Effector memory CD4-positive, alpha-beta T cell (primary cell): ENCODE measurements around the gene TMEM208.

Experiments used
- DNase-seq, 3 donors: peaks; one replicate each; pipeline ENCODE4 v3.0.0-alpha.2; 2020
- H3K27ac ChIP-seq: 2 replicates; pipeline ENCODE4 v1.7.0; 2013; ENCODE audit warnings: mild to moderate bottlenecking, low read length, moderate library complexity; ENCODE audit not compliant: insufficient read depth, poor library complexity, severe bottlenecking
- H3K27me3 ChIP-seq: replicated peaks from 2 replicates; pipeline ENCODE4 v1.7.0; 2013; ENCODE audit warnings: mild to moderate bottlenecking, low read length; ENCODE audit not compliant: insufficient read depth, control insufficient read depth, poor library complexity, severe bottlenecking
- H3K36me3 ChIP-seq: 2 replicates; pipeline ENCODE4 v1.7.0; 2013; ENCODE audit warnings: mild to moderate bottlenecking, low read length, moderate library complexity; ENCODE audit not compliant: control insufficient read depth, insufficient read depth
- H3K4me1 ChIP-seq: 2 replicates; pipeline ENCODE4 v1.7.0; 2013; ENCODE audit warnings: low read length, mild to moderate bottlenecking; ENCODE audit not compliant: control insufficient read depth, insufficient read depth, poor library complexity, severe bottlenecking
- H3K4me3 ChIP-seq: 2 replicates; pipeline ENCODE4 v1.7.0; 2013; ENCODE audit warnings: low read length, low read depth, mild to moderate bottlenecking; ENCODE audit not compliant: insufficient read depth, poor library complexity, severe bottlenecking
- H3K9me3 ChIP-seq: 2 replicates; pipeline ENCODE4 v1.7.0; 2013; ENCODE audit warnings: mild to moderate bottlenecking, low read length, moderate library complexity; ENCODE audit not compliant: control insufficient read depth
- total RNA-seq, 3 donors: gene quantifications; one replicate each; lab custom pipeline; 2026; lab: John Stamatoyannopoulos, UW

The TMEM208 gene
- 14.3 to 18.2 (median 15.6) reads per million in 3 donors for total RNA-seq

GRCh38 chr16:67226804-67227566 lies at the start of gene TMEM208:
TMEM208 (plus strand) TSS chr16:67227130; CDS start chr16:67227219, 89 bp downstream.
- H3K4me3 ChIP-seq = peak within 1 kb of the TSS; percentile 97
- H3K27ac ChIP-seq = peak within 1 kb of the TSS; percentile 87
- H3K27me3 ChIP-seq = no peaks in the 10 kb centered on the region
- DNase-seq = peak; percentile 95 to 98 (median 96)
- H3K9me3 ChIP-seq = no peaks in the 10 kb centered on the region
- peaks cover 36% of the 10 kb centered on the region for H3K36me3 ChIP-seq
- peaks cover 21% of the 10 kb centered on the region for H3K4me1 ChIP-seq

- H3K4me3 ChIP-seq = peak overlapping the region; percentile 42
- peaks cover 26% of the 10 kb centered on the region for H3K4me1 ChIP-seq
- H3K36me3 ChIP-seq = no peaks in the 10 kb centered on the region
- no peak overlapping the region for H3K27ac ChIP-seq
- H3K27me3 ChIP-seq = no peaks in the 10 kb centered on the region
- no peaks in the 10 kb centered on the region for H3K9me3 ChIP-seq
- peak; percentile 53 to 59 (median 59) for DNase-seq
These were observed 48.9 kb upstream of the TMEM208 start for GRCh38 chr16:67177743-67178699.

DNA sequence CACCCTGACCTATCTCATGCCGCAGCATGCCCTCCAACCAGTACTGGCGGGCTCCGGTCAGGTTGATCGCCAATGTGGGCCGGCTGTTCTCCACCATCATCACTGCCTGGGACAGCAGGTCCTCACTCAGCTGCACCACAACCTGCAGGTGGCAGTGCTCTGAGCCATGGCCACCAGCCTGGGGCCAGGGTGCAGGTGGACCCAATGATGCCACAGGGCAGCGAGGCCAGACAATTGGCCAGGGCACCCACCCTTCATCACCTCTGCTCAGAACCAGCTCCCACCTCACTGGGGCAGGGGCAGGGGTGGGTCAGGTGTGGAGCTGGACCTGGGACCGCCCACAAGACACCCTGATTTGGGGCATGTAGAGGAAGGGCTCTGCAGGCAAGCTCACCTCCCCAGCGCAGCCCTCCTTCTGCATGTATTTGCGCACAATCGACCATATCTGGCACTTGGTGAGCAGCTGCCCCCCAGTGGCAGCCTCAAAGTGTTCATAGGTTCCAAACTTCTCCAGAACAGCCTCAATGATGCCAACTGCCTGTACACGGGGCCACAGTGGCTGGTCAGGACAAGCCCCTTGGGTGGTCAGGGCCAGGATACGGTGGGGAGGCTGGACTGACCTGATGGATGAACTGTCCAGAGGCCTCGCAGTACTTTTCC lies 47.4 kb upstream of the TMEM208 start:
- Histone ChIP-seq H3K4me1 (peaks cover 15% of the 10 kb centered on the region), H3K4me3 (no peak overlapping the region), H3K27ac (no peak overlapping the region), H3K36me3 (no peaks in the 10 kb centered on the region), H3K27me3 (no peaks in the 10 kb centered on the region), H3K9me3 (no peaks in the 10 kb centered on the region)
- no peak for DNase-seq

GRCh38 chr16:67180166-67180565 lies 46.8 kb upstream of the TMEM208 start:
- no peak overlapping the region for H3K4me3 ChIP-seq
- H3K9me3 ChIP-seq = no peaks in the 10 kb centered on the region
- no peak overlapping the region for H3K27ac ChIP-seq
- no peaks in the 10 kb centered on the region for H3K27me3 ChIP-seq
- no peaks in the 10 kb centered on the region for H3K36me3 ChIP-seq
- H3K4me1 ChIP-seq = peaks cover 18% of the 10 kb centered on the region
- DNase-seq = no peak

DNA sequence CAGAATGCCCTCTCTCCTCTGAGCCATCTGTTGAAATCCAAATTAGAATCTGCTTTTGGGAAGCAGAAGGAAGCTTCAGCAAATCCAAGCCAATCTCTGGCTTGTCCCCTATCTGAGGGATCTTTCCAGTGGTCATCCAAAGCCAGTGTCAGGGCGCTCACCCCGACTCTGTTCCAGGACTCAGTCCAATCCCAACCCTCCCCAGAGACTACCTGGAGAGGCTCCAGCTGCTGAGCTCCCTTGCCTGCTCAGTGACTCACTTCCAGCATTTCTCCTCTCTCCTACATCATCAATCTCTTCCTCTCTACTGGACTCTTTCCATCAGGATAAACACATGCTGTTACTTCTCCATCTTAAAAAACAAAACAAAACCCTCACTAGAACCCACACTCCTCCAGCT lies 45.6 kb upstream of the TMEM208 start:
- DNase-seq = no peak
- no peaks in the 10 kb centered on the region for H3K27me3 ChIP-seq
- H3K4me3 ChIP-seq = no peak overlapping the region
- no peak overlapping the region for H3K27ac ChIP-seq
- H3K4me1 ChIP-seq = peaks cover 22% of the 10 kb centered on the region
- no peaks in the 10 kb centered on the region for H3K36me3 ChIP-seq
- no peaks in the 10 kb centered on the region for H3K9me3 ChIP-seq

- H3K4me1 ChIP-seq = peaks cover 22% of the 10 kb centered on the region
These were observed 44.6 kb upstream of the TMEM208 start for GRCh38 chr16:67182288-67182687.

GRCh38 chr16:67183284-67183626 lies 43.7 kb upstream of the TMEM208 start:
- Histone ChIP-seq H3K4me1 (peaks cover 17% of the 10 kb centered on the region), H3K27ac (peak overlapping the region; percentile 95)

More at GRCh38 chr16:67182288-67182687, 44.6 kb upstream of the TMEM208 start:
- H3K9me3 ChIP-seq = no peaks in the 10 kb centered on the region
- no peaks in the 10 kb centered on the region for H3K36me3 ChIP-seq
- no peaks in the 10 kb centered on the region for H3K27me3 ChIP-seq
- no peak overlapping the region for H3K27ac ChIP-seq
- no peak for DNase-seq
- no peak overlapping the region for H3K4me3 ChIP-seq

DNA sequence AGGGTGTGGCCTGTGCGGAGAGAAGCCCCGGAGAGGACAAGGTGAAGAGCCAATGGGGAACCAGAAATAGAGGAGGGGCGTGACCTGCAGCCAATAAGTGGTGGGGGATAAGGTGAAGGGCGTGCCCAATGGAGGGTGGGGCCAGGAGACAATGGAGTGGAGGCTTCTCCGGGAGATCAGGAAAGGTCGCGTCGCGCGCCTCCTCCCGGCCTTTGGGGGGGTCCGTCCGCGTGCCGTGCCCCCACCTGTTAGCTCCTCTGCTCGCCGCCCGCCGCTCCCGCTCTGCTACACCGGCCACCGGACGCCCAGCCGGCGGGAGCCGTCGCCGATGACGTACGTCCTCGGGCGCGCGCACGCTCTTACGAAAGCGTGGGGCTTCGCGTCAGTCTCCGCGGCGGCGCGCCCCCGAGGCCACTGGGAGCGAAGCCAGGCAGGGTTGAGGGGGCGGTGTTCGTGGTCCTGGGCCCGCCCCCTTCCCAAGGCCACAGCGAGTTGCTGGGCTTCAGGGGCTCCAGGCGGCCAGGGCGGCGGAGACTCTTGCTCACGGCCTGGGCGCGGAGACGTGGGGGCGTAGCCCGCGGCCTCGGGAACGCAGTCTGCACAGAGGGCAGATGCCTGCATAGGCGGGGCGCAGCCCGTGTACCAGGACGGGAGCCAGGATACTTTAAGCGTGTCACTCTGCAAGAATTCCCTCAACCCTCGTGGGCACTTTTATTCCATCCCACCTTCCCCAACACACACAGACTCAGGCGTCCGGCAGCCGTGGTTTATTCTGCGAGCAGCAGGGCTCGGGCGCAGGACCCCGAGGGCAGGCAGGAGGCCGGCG lies 43.1 kb upstream of the TMEM208 start, which contains the start of gene MATCAP1:
MATCAP1 (minus strand) TSS at position 337 of the 826 bp plus-strand sequence. CDS start 3,353 bp downstream, outside the sequence.
- Histone ChIP-seq H3K36me3 (no peaks in the 10 kb centered on the region), H3K4me1 (peaks cover 16% of the 10 kb centered on the region), H3K27ac (peak within 1 kb of the TSS; percentile 95), H3K4me3 (peak within 1 kb of the TSS; percentile 95), H3K9me3 (no peaks in the 10 kb centered on the region), H3K27me3 (no peaks in the 10 kb centered on the region)
- DNase-seq = peak; percentile 87 to 91 (median 91)

More at GRCh38 chr16:67183284-67183626, 43.7 kb upstream of the TMEM208 start:
- peak overlapping the region; percentile 95 for H3K4me3 ChIP-seq
- no peaks in the 10 kb centered on the region for H3K9me3 ChIP-seq
- no peak for DNase-seq
- H3K36me3 ChIP-seq = no peaks in the 10 kb centered on the region
- H3K27me3 ChIP-seq = no peaks in the 10 kb centered on the region

GRCh38 chr16:67184453-67184994 lies 42.4 kb upstream of the TMEM208 start:
- Histone ChIP-seq H3K27ac (peak overlapping the region; percentile 95), H3K36me3 (no peaks in the 10 kb centered on the region), H3K9me3 (no peaks in the 10 kb centered on the region), H3K27me3 (no peaks in the 10 kb centered on the region), H3K4me1 (peaks cover 16% of the 10 kb centered on the region), H3K4me3 (peak overlapping the region; percentile 95)
- no peak for DNase-seq
